HepG2 (cell line): ENCODE measurements around the gene CTF1. TPM values are rescaled to one million over a fixed set of nuclear protein-coding genes. Genes with fewer than 3 reads are reported as not detected.

Experiments
- CCDC6 ChIP-seq: sonication (generic); formaldehyde crosslinking; IDR thresholded peaks from 2 replicates; pipeline ENCODE4 v1.8.1; 2022; ENCODE audit warnings: mild to moderate bottlenecking, missing genetic modification reagents, moderate library complexity
- GABPB1 ChIP-seq: IDR thresholded peaks from 2 replicates; pipeline ENCODE4 v1.6.1; 2016; ENCODE audit warnings: mild to moderate bottlenecking, missing genetic modification reagents, moderate library complexity, missing compliant biosample characterization
- HMG20B ChIP-seq: conservative IDR thresholded peaks from 2 replicates; pipeline ENCODE4 v1.6.1; 2016; ENCODE audit warnings: missing genetic modification reagents, missing compliant biosample characterization
- MTF2 ChIP-seq: sonication (generic); formaldehyde crosslinking; IDR thresholded peaks from 2 replicates; pipeline ENCODE4 v1.5.0; 2020; ENCODE audit warnings: missing genetic modification reagents, borderline replicate concordance
- POGZ ChIP-seq: sonication (generic); formaldehyde crosslinking; IDR thresholded peaks from 2 replicates; pipeline ENCODE4 v1.4.0; 2020; ENCODE audit warnings: mild to moderate bottlenecking, missing genetic modification reagents
- TBX3 ChIP-seq: fragments of 450-650 bp; IDR thresholded peaks from 2 replicates; pipeline ENCODE4 v1.6.1; 2017; ENCODE audit warnings: antibody characterized with exemption, mild to moderate bottlenecking, inconsistent platforms, borderline replicate concordance
- THAP9 ChIP-seq: sonication (generic); formaldehyde crosslinking; IDR thresholded peaks from 2 replicates; pipeline ENCODE4; 2020; ENCODE audit warnings: missing genetic modification reagents, mild to moderate bottlenecking, borderline replicate concordance
- ZNF251 ChIP-seq: sonication (generic); formaldehyde crosslinking; IDR thresholded peaks from 2 replicates; pipeline ENCODE4 v1.9.0; 2021; ENCODE audit warnings: mild to moderate bottlenecking, missing genetic modification reagents
- ZNF317 ChIP-seq: sonication (generic); formaldehyde crosslinking; IDR thresholded peaks from 2 replicates; pipeline ENCODE4 v1.5.0; 2020; ENCODE audit warnings: mild to moderate bottlenecking, missing genetic modification reagents
- polyA plus RNA-seq, 8 experiments: library from polyadenylated mRNA; depleted of rRNA in 3 of 8; stranded (reverse) in 7 of 8; unstranded in 1 of 8; fragments of >200 nt; fragmentation: Illumina TruSeq in 4 of 8; extraction: Trizol in 4 of 8; gene quantifications; 2 replicates each; pipeline versions ENCODE4 v1.2.1 to v1.2.3, GENCODE V29; 2011 to 2016; ENCODE audit warnings: low read depth in 4 of 8, missing spikeins in 1 of 8, mixed read lengths in 1 of 8; ENCODE audit not compliant: insufficient read depth in 1 of 8
- total RNA-seq, 5 experiments: library from RNA; depleted of rRNA; stranded (reverse); fragments of >200 nt; fragmentation: Illumina TruSeq; extraction: Trizol; gene quantifications; 2 replicates each; pipeline ENCODE4 v1.2.3, GENCODE V29; 2016; ENCODE audit warnings: low read depth in 1 of 5
- TF ChIP-seq, protein P1 (sequence below): sonication (generic); formaldehyde crosslinking; IDR thresholded peaks from 2 replicates; pipeline ENCODE4 v1.4.0; 2020; ENCODE audit warnings: mild to moderate bottlenecking, missing genetic modification reagents
- TF ChIP-seq, protein P2 (sequence below): sonication (generic); formaldehyde crosslinking; IDR thresholded peaks from 2 replicates; pipeline ENCODE4 v1.5.0; 2020; ENCODE audit warnings: missing genetic modification reagents
- TF ChIP-seq, protein P3 (sequence below): sonication (generic); formaldehyde crosslinking; IDR thresholded peaks from 2 replicates; pipeline ENCODE4 v1.5.1; 2020; ENCODE audit warnings: mild to moderate bottlenecking, moderate library complexity, missing genetic modification reagents

The CTF1 gene
- total and polyA plus RNA-seq, 2 of the 13 experiments (the other 11 are each of a cell fraction or from before 2014, with no cell fraction given) = 0.13 to 1.8 TPM

DNA sequence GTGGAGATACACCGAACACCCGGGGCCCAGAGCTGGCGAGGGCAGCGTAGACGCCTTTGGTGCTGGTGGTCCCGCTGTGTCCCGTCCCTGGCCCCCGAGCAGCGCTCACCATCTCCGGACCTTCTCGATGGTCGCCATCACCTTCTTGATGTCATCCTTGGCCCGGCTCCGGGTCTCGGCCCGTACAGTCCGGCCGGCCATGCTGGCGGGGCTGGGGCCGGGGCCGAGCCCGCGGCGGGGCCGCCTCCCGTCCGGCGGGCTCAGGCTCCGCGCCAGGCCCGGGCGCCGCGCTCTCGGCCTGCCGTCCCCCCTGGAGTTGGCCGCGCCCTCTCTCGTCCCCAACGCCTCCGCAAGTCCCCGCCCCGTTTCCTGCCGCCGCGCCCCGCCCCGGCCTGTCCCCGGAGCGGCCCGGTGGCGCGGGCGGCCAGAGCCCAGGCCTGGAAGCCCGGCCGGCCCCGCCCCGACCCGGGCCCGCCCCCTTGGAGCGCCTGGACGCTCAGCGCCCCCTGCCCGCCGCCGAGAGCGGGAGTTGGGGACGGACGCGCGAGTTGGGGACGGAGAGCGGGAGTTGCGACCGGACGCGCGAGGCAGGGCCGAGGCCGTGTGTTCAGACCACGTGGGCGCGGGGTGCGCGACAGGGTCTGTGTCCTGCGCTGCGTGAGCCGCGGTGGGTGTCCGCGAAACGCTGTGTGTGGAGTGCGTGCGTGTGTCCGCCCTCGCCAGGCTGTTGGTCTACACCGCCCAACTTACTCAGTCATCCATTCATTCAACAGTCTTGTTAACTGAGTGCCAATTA lies 2.5 kb upstream of the CTF1 start, which contains the start of gene BCL7C (continued):
- TF ChIP-seq, protein P1, sequence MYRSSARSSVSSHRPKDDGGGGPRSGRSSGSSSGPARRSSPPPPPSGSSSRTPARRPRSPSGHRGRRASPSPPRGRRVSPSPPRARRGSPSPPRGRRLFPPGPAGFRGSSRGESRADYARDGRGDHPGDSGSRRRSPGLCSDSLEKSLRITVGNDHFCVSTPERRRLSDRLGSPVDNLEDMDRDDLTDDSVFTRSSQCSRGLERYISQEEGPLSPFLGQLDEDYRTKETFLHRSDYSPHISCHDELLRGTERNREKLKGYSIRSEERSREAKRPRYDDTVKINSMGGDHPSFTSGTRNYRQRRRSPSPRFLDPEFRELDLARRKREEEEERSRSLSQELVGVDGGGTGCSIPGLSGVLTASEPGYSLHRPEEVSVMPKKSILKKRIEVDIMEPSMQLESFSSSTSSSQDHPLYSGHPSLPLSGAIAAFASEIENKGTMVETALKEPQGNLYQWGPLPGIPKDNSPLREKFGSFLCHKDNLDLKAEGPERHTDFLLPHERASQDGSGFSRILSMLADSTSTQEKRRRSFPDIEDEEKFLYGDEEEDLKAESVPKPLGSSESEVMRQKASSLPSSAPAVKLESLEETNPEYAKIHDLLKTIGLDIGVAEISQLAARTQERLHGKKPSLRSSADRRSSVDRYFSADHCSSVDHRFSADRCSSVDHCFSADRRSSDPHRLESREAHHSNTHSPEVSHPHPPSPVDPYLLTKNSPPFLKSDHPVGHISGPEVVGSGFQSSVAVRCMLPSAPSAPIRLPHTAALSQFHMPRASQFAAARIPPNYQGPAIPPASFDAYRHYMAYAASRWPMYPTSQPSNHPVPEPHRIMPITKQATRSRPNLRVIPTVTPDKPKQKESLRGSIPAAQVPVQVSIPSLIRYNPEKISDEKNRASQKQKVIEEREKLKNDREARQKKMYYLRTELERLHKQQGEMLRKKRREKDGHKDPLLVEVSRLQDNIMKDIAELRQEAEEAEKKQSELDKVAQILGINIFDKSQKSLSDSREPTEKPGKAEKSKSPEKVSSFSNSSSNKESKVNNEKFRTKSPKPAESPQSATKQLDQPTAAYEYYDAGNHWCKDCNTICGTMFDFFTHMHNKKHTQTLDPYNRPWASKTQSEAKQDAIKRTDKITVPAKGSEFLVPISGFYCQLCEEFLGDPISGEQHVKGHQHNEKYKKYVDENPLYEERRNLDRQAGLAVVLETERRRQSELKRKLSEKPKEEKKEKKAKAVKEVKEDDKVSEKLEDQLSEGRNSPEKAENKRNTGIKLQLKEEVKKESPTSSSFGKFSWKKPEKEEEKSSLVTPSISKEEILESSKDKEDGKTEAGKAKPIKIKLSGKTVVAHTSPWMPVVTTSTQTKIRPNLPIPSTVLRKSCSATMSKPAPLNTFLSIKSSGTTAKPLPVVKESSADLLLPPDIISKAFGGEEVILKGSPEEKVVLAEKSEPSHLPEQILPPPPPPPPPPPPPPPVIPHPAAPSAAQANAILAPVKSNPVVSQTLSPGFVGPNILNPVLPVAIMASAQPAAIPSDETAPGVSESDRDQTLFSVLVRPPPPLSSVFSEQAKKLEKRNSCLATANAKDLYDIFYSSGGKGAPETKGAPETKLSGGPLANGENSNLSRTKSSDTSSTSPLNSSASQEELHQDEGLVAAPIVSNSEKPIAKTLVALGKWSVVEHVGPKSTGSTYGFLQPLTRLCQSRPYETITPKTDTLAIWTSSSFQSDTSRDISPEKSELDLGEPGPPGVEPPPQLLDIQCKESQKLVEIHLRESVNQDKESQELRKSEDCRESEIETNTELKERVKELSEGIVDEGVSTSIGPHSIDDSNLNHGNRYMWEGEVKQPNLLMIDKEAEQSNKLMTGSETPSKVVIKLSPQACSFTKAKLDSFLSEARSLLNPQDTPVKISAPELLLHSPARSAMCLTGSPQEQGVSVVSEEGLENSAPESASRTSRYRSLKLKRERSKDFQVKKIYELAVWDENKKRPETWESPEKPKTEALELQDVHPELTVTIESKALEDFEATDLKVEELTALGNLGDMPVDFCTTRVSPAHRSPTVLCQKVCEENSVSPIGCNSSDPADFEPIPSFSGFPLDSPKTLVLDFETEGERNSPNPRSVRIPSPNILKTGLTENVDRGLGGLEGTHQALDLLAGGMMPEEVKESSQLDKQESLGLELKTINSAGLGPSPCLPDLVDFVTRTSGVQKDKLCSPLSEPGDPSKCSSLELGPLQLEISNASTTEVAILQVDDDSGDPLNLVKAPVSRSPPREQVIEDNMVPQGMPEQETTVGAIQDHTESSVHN (CRISPR knock-in tag) = peak; percentile 82; the same call in 1 of the 2 replicates
- TF ChIP-seq MTF2 (peak; percentile 84; the same call in 1 of the 2 replicates), CCDC6 (CRISPR knock-in tag) (peak; percentile 95), HMG20B (CRISPR knock-in tag) (peak; percentile 63; the same call in 1 of the 2 replicates), ZNF251 (CRISPR knock-in tag) (peak; percentile 83; the same call in 1 of the 2 replicates), ZNF317 (CRISPR knock-in tag) (0 out of 2 replicates have a peak, but pooled peaks have one; percentile 18), POGZ (CRISPR knock-in tag) (peak; percentile 48; the same call in 1 of the 2 replicates), THAP9 (CRISPR knock-in tag) (peak; percentile 84; the same call in 1 of the 2 replicates), TBX3 (no peak), GABPB1 (CRISPR knock-in tag) (peak; percentile 84)
- TF ChIP-seq, protein P2, sequence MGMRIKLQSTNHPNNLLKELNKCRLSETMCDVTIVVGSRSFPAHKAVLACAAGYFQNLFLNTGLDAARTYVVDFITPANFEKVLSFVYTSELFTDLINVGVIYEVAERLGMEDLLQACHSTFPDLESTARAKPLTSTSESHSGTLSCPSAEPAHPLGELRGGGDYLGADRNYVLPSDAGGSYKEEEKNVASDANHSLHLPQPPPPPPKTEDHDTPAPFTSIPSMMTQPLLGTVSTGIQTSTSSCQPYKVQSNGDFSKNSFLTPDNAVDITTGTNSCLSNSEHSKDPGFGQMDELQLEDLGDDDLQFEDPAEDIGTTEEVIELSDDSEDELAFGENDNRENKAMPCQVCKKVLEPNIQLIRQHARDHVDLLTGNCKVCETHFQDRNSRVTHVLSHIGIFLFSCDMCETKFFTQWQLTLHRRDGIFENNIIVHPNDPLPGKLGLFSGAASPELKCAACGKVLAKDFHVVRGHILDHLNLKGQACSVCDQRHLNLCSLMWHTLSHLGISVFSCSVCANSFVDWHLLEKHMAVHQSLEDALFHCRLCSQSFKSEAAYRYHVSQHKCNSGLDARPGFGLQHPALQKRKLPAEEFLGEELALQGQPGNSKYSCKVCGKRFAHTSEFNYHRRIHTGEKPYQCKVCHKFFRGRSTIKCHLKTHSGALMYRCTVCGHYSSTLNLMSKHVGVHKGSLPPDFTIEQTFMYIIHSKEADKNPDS = peak; percentile 70; the same call in 1 of the 2 replicates
- TF ChIP-seq, protein P3, sequence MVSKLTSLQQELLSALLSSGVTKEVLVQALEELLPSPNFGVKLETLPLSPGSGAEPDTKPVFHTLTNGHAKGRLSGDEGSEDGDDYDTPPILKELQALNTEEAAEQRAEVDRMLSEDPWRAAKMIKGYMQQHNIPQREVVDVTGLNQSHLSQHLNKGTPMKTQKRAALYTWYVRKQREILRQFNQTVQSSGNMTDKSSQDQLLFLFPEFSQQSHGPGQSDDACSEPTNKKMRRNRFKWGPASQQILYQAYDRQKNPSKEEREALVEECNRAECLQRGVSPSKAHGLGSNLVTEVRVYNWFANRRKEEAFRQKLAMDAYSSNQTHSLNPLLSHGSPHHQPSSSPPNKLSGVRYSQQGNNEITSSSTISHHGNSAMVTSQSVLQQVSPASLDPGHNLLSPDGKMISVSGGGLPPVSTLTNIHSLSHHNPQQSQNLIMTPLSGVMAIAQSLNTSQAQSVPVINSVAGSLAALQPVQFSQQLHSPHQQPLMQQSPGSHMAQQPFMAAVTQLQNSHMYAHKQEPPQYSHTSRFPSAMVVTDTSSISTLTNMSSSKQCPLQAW (CRISPR knock-in tag) = no peak; the same call in 1 of the 2 replicates
